Gastrocnemius medialis (tissue), 4 donors: Measurements from ENCODE around the gene BAIAP2L2. TPM values are rescaled to one million over a fixed set of nuclear protein-coding genes. Genes with fewer than 3 reads are reported as not detected.

ENCODE experiments used
- ATAC-seq, 2 donors: fragments of 150-250 bp; one replicate each; pipeline ENCODE4 v1.9.1; 2016
- DNase-seq, 2 donors: peaks; one replicate each; pipeline ENCODE4 v3.0.0-alpha.2; 2019
- H3K27ac ChIP-seq, 4 donors: fragments of 200-600 bp; sonication (generic); 1 replicate in 1 of 4; 2 replicates in 3 of 4; pipeline ENCODE4 v1.5.1; 2016 to 2018; ENCODE audit warnings: mild to moderate bottlenecking in 2 of 4, moderate library complexity in 1 of 4
- H3K27me3 ChIP-seq, 3 donors: fragments of 200-600 bp; sonication (generic) in 2 of 3; 1 replicate in 1 of 3; 2 replicates in 2 of 3; pipeline versions ENCODE4 v1.5.1 to v1.6.0; 2016 to 2019; ENCODE audit warnings: mild to moderate bottlenecking in 1 of 3, moderate library complexity in 1 of 3
- H3K36me3 ChIP-seq, 2 donors: fragments of 200-600 bp; sonication (generic) in 1 of 2; one replicate each; pipeline ENCODE4 v1.5.1; 2017 to 2018
- H3K4me1 ChIP-seq, 2 donors: fragments of 200-600 bp; sonication (generic) in 1 of 2; one replicate each; pipeline ENCODE4 v1.5.1; 2016 to 2017; ENCODE audit warnings: mild to moderate bottlenecking in 2 of 2
- H3K4me3 ChIP-seq, 4 donors: fragments of 200-600 bp; sonication (generic) in 3 of 4; 1 replicate in 1 of 4; 2 replicates in 3 of 4; pipeline ENCODE4 v1.5.1; 2016 to 2019; ENCODE audit warnings: mild to moderate bottlenecking in 2 of 4
- H3K9me3 ChIP-seq, 3 donors: fragments of 200-600 bp; sonication (generic) in 2 of 3; 1 replicate in 1 of 3; 2 replicates in 2 of 3; pipeline ENCODE4 v1.5.1; 2016 to 2019
- POLR2A ChIP-seq, 2 donors: fragments of 450-650 bp; IDR thresholded peaks; one replicate each; pipeline ENCODE4 v1.6.1; 2017; ENCODE audit warnings: antibody characterized with exemption in 2 of 2, mild to moderate bottlenecking in 2 of 2, moderate library complexity in 2 of 2
- in situ Hi-C, 4 donors: fragments of 200-750 bp; cut with MboI; loops; one replicate each; pipeline versions ENCODE4 v1.15.0 to v1.8.0; 2017; ENCODE audit warnings: low sequenced_read_pairs in 4 of 4
- intact Hi-C: fragments of 100-400 bp; cut with DNase I; formaldehyde crosslinking; loops from one replicate; pipeline ENCODE4 v1.15.1; 2023; ENCODE audit warnings: low total_unique reads
- total RNA-seq, 4 donors: library from RNA; depleted of rRNA; stranded (reverse); fragments of >200 nt; gene quantifications; one replicate each; pipeline versions ENCODE4 v1.1.0 to v1.2.3, GENCODE V29; 2016
- TF ChIP-seq, protein P1 (sequence below), 5 experiments: fragments of 450-650 bp in 3 of 5; fragments of 200-600 bp in 2 of 5; sonication (generic) in 2 of 5; IDR thresholded peaks in 4 of 5; conservative IDR thresholded peaks in 1 of 5; 1 replicate in 4 of 5; 2 replicates in 1 of 5; pipeline ENCODE4 v1.5.1; 2016 to 2019; ENCODE audit warnings: antibody characterized with exemption in 5 of 5, mild to moderate bottlenecking in 3 of 5, moderate library complexity in 3 of 5

Gene BAIAP2L2
- total RNA-seq, 4 donors from 2014 or later: 0.16 to 1.7 (median 0.72) TPM; not detected in 1

DNA sequence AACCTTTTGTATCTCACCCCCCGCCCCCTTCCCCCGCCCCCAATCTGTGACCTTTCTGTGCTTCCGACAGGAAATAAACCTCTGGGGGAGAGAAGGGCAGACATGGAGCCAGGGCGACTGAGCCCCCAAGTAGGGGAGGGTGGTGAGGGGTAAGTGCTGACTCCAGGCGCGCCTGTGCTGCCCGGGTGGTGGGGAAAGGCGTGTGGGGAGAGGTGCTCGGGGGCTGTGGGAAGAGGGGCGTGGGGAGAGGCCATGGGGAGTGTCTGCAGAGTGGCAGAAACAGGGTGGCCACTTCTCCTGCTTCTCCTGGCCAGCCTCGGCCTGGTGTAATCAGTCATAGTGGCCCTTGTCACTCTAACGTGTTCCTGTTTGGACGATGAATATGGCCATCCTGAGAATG lies 34.5 kb downstream of the BAIAP2L2 start:
- intact Hi-C loops: no loop called here
- TF ChIP-seq POLR2A (IDR thresholded peaks at IDR 0.05): no peak
- TF ChIP-seq, protein P1, sequence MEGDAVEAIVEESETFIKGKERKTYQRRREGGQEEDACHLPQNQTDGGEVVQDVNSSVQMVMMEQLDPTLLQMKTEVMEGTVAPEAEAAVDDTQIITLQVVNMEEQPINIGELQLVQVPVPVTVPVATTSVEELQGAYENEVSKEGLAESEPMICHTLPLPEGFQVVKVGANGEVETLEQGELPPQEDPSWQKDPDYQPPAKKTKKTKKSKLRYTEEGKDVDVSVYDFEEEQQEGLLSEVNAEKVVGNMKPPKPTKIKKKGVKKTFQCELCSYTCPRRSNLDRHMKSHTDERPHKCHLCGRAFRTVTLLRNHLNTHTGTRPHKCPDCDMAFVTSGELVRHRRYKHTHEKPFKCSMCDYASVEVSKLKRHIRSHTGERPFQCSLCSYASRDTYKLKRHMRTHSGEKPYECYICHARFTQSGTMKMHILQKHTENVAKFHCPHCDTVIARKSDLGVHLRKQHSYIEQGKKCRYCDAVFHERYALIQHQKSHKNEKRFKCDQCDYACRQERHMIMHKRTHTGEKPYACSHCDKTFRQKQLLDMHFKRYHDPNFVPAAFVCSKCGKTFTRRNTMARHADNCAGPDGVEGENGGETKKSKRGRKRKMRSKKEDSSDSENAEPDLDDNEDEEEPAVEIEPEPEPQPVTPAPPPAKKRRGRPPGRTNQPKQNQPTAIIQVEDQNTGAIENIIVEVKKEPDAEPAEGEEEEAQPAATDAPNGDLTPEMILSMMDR (IDR thresholded peaks at IDR 0.05 in 4 of 5, conservative IDR thresholded peaks at IDR 0.05 in 1 of 5): no peak
- peaks cover 9 to 10% of the 10 kb centered on the region in 2 donors for H3K4me1 ChIP-seq
- H3K4me3 ChIP-seq: no peak overlapping the region
- H3K9me3 ChIP-seq: no peaks in the 10 kb centered on the region
- H3K27me3 ChIP-seq: no peaks in the 10 kb centered on the region
- no peak overlapping the region for H3K27ac ChIP-seq
- H3K36me3 ChIP-seq: peaks cover 0 to 31% of the 10 kb centered on the region in 2 donors
- in situ Hi-C loops: no loop called here
- no peak for ATAC-seq
- no peak for DNase-seq

DNA sequence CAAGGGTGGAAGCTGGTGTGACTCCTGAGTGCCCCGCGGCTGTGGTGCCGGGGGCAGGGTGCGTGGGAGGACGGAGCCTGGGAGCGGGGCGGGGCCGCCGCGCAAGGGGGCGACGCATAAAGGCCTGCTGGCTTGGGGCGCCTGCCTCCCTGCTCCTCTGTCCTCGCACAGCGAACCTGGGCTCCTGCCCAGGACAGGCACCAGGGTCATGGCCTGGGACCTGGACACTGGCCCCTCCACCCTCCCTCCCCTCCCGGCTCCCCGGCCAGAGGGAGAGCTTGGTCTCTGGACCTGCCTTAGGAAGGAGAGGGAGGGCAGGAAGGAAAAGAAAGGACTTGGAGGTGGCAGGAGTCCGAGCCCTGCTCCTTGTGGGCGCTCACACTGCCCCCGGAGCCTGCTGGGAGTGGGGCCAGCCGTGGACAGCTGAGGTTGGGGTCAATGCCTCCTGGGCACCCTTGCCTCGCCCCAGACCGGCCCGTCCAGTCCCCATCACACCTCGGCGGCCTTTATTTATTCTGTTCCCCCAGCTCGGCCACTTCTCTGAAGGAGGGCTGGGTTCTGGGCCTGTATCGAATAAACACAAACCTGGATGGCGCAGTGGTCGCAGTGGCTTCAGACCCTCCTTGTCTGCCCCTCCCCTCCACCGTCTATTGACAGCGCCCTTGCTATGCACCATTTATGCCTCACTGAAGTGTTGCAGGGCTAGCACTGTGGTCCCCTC lies 35.2 kb downstream of the BAIAP2L2 start:
- DNase-seq (no peak), ATAC-seq (no peak)
- no peak for TF ChIP-seq POLR2A (IDR thresholded peaks at IDR 0.05)
- TF ChIP-seq, protein P1 (IDR thresholded peaks at IDR 0.05 in 4 of 5, conservative IDR thresholded peaks at IDR 0.05 in 1 of 5): no peak
- Histone ChIP-seq H3K27me3 (no peaks in the 10 kb centered on the region), H3K9me3 (no peaks in the 10 kb centered on the region), H3K4me1 (peaks cover 11 to 14% of the 10 kb centered on the region in 2 donors), H3K36me3 (peaks cover 0 to 31% of the 10 kb centered on the region in 2 donors), H3K4me3 (no peak overlapping the region), H3K27ac (no peak overlapping the region)
- in situ Hi-C loops (no loop called here), intact Hi-C loops (no loop called here)

DNA sequence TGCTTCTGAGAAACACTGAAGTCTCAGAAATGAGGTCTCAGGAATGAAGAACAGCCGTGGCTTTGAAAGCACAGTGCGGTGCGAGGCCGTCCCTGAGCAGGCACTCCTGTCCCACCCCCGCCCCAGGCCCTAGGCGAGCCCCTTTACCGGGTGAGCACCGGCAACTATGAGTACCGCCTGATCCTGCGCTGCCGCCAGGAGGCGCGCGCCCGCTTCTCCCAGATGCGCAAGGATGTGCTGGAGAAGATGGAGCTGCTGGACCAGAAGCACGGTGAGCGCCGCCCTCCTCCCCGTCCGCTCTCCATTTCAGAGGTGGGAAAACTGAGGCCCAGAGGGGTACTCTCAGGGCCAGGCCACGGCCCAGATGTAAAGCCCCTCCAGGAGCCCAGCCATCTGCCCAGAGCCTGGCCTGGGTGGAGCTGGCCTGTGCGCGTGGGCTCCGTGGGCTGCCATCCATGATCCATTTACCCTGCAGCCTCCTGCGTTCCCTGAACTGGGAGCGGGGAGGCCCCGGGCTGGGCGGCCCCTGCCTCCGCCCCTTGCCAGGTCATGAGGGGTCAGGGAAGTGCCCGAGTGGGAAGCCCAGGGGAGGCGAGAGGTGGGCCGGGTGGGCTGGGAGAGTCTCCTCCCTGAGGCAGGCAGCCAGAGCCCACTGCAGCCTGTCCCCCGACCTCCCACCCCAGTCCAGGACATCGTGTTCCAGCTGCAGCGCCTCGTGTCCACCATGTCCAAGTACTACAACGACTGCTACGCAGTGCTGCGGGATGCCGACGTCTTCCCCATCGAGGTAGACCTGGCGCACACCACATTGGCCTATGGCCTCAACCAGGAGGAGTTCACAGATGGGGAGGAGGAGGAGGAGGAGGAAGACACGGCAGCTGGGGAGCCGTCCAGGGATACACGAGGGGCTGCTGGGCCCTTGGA lies 36.0 kb downstream of the BAIAP2L2 start:
- intact Hi-C loops: no loop called here
- no peak for DNase-seq
- TF ChIP-seq, protein P1 (IDR thresholded peaks at IDR 0.05 in 4 of 5, conservative IDR thresholded peaks at IDR 0.05 in 1 of 5): no peak
- no peak for TF ChIP-seq POLR2A (IDR thresholded peaks at IDR 0.05)

DNA sequence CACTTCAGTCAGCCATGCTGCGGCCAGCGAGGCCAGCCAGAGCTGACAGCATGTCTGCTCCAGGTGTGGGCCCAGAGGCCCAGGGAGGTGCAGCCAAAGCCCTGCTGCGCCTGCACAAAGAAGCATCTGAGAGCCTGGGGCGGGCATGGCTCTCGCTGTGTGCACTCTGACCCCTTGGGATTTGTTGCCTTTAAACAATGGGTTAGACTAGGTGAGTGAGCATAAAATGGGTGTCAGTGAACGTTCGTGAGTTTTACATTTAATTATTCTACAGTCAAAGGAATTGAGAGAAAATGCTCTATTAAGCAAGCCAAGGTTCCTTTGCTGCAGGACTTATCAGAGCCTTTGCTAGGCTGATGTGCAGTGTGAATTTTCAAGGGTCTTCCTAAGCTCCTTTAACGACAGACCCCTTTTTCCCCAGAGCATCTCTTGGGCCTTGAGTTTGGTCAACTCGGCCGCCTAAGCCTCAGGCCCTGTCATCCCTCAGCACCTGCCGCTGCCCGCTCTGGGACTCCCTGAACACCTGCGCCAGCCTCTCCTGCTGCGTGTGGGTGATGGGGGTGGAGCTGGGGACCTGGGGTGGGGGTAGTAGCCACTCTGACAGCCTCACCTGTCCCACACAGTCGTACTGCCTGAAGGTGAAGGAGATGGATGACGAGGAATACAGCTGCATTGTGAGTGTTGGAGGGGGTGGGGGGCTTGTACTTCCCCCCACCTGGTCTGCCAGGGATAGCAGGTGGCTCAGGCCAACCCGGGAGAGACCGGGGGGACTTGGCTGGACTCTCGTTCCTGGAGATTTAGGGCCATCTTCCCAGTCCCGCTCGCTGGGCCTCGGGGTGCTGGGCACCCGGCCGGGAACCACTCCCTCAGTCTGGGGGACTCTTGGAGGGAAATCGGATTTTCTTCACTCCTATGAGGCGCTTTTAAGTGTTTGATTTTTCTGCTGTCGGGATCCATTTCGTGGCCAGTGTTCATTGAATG lies 37.0 kb downstream of the BAIAP2L2 start:
- H3K27me3 ChIP-seq: no peaks in the 10 kb centered on the region
- H3K27ac ChIP-seq: no peak overlapping the region
- H3K4me1 ChIP-seq: peaks cover 26 to 32% of the 10 kb centered on the region in 2 donors
- no peak overlapping the region for H3K4me3 ChIP-seq
- no peak for DNase-seq
- H3K9me3 ChIP-seq: no peaks in the 10 kb centered on the region
- TF ChIP-seq, protein P1 (IDR thresholded peaks at IDR 0.05 in 4 of 5, conservative IDR thresholded peaks at IDR 0.05 in 1 of 5): no peak
- no peak for ATAC-seq
- intact Hi-C loops: no loop called here
- H3K36me3 ChIP-seq: peaks cover 0 to 31% of the 10 kb centered on the region in 2 donors
- in situ Hi-C loops: loop anchor here in 1 of 4 donors (25.0 kb wide), 1 partner anchor 489 kb away; the partner anchor contains the start of gene DMC1

More for the DNA sequence above, 36.0 kb downstream of the BAIAP2L2 start:
- H3K27ac ChIP-seq: no peak overlapping the region
- no peak for ATAC-seq
- peaks cover 17 to 22% of the 10 kb centered on the region in 2 donors for H3K4me1 ChIP-seq
- H3K4me3 ChIP-seq: no peak overlapping the region
- H3K36me3 ChIP-seq: peaks cover 0 to 31% of the 10 kb centered on the region in 2 donors
- no peaks in the 10 kb centered on the region for H3K9me3 ChIP-seq
- in situ Hi-C loops: loop anchor here in 1 of 4 donors (25.0 kb wide), 1 partner anchor 488 kb away; the partner anchor contains the start of gene DMC1
- H3K27me3 ChIP-seq: no peaks in the 10 kb centered on the region
